Adrenal gland (tissue), 5 donors: ENCODE data around the gene SCRN1.

Experiments used
- POLR2A ChIP-seq, 2 donors: fragments of 450-650 bp; IDR thresholded peaks; one replicate each; pipeline ENCODE4 v1.6.1; 2017; ENCODE audit warnings: antibody characterized with exemption in 2 of 2, mild to moderate bottlenecking in 2 of 2, moderate library complexity in 1 of 2
- TF ChIP-seq, protein P1 (sequence below), 6 experiments: fragments of 450-650 bp in 4 of 6; fragments of 200-600 bp in 2 of 6; sonication (generic) in 1 of 6; IDR thresholded peaks; 1 replicate in 5 of 6; 2 replicates in 1 of 6; pipeline versions ENCODE4 v1.5.1 to v1.8.0; 2016 to 2021; ENCODE audit warnings: antibody characterized with exemption in 6 of 6, mild to moderate bottlenecking in 2 of 6, moderate library complexity in 1 of 6
- donor health status: DM: no; HTN: no; CAD: no.

- TF ChIP-seq POLR2A (IDR thresholded peaks at IDR 0.05), result no peak
- TF ChIP-seq, protein P1, sequence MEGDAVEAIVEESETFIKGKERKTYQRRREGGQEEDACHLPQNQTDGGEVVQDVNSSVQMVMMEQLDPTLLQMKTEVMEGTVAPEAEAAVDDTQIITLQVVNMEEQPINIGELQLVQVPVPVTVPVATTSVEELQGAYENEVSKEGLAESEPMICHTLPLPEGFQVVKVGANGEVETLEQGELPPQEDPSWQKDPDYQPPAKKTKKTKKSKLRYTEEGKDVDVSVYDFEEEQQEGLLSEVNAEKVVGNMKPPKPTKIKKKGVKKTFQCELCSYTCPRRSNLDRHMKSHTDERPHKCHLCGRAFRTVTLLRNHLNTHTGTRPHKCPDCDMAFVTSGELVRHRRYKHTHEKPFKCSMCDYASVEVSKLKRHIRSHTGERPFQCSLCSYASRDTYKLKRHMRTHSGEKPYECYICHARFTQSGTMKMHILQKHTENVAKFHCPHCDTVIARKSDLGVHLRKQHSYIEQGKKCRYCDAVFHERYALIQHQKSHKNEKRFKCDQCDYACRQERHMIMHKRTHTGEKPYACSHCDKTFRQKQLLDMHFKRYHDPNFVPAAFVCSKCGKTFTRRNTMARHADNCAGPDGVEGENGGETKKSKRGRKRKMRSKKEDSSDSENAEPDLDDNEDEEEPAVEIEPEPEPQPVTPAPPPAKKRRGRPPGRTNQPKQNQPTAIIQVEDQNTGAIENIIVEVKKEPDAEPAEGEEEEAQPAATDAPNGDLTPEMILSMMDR (IDR thresholded peaks at IDR 0.05), result no peak
Measured at GRCh38 chr7:29924684-29925083, 64.9 kb downstream of the SCRN1 start.
